D721Med (cell line): ENCODE data around the gene PIK3R1.

ENCODE experiments used
- DNase-seq: peaks from one replicate; pipeline ENCODE4 v3.0.0; 2011; ENCODE audit warnings: low spot score; ENCODE audit not compliant: insufficient read length
- FAIRE-seq: peaks from 2 replicates; lab custom pipeline; 2011; peaks lifted over from hg19 to GRCh38; lab: Jason Lieb, UNC
- TF ChIP-seq, protein P1 (sequence below): IDR thresholded peaks from 2 replicates; pipeline ENCODE4 v1.5.1; 2012; ENCODE audit warnings: mild to moderate bottlenecking, control low read depth; ENCODE audit not compliant: insufficient read depth; ENCODE audit errors: missing control alignments

PIK3R1 gene

DNA sequence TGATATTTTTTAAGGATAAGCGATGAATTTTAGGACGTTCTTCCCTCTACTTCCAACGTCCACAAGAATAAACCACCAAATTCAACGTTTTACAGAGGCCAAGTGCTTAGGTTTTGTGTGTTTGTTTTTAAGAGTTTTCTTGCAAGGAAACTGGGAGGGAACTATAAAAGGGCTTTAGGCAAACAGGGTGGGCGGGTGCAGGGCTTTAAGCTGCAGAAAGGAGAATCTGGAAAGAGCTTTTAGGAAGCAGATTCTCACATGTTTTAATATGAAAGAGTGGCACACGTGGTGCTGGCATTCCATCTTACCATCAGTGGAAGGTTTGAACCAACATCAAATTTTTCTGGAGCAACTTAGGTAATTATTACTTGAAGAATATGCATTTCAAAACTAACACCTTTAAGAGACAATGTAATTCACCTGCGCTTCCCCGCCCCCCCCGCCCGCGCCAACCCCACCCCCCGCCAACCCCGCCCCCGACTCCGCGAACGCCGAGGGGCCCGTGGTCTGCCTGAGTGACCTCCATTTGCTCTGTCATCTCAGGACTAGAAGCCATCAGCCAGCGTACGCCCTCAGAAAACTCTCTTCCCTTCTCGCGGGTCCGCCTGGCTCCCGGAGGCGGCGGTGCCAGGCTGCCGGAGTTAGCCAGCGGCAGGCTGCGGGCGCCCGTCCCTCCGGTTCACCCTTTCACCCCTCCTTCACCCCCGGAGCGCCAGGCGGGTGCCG, 911 bp upstream of the PIK3R1 start:
- TF ChIP-seq, protein P1, sequence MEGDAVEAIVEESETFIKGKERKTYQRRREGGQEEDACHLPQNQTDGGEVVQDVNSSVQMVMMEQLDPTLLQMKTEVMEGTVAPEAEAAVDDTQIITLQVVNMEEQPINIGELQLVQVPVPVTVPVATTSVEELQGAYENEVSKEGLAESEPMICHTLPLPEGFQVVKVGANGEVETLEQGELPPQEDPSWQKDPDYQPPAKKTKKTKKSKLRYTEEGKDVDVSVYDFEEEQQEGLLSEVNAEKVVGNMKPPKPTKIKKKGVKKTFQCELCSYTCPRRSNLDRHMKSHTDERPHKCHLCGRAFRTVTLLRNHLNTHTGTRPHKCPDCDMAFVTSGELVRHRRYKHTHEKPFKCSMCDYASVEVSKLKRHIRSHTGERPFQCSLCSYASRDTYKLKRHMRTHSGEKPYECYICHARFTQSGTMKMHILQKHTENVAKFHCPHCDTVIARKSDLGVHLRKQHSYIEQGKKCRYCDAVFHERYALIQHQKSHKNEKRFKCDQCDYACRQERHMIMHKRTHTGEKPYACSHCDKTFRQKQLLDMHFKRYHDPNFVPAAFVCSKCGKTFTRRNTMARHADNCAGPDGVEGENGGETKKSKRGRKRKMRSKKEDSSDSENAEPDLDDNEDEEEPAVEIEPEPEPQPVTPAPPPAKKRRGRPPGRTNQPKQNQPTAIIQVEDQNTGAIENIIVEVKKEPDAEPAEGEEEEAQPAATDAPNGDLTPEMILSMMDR, result no peak
- no peak for FAIRE-seq
- DNase-seq, result no peak

DNA sequence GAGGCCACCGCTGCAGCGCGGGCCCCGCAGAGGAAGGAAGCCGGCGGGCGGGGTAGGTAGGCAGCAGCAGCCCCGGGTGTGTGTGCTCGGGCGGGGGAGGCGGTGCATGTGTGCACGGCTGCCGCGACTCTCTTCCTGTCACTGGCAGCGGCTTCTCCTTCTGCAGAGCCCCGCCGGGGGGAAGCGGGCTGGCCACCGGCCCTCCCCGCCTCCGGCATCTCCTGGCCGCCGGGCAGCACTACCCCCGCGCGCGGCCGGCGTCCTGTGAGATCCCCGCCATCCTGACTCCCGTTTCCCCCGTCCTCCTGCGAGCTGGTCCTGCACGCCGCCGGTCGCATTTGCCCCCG, 315 bp downstream of the PIK3R1 start:
- no peak for DNase-seq
- FAIRE-seq, result no peak
- TF ChIP-seq, protein P1, result no peak

DNA sequence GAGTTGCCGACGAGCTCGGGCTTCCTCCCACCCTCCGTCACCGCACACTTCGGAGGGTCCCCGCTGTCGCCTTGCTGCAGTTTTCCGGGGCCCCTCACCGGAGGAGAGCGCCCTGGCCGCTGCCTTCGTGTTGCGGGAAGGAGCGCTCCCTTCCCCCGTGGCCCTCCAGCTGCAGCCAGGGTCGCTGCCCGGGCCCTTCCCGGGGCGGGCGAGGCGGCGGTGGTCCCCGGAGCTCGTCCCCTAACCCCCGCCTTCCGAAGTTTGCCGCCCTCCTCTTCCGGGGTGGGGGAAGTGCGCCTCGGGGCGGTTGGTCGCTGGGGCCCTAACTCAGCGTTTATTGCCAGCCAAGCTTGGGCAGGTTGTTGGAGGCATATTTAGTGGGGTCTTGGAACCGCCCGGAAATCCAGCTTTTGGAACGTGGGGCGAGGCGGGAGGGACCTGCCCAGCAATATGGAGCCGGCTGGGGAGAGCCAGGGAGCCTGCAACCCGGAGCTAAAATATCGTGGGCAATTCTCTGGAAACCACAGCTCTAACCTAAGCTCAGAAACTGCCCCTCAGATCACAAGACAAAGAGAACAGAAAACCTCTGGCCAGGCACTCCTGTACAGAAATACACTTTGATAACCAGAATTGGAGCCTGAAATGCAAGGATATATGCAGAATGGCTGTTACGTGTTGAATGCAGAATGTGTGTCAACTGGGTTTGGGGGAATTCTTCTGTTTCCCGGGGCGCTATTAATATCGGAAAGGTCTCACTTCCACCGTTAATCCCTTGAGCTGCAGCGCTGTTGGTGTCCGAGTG, 890 bp downstream of the PIK3R1 start:
- TF ChIP-seq, protein P1, result no peak
- FAIRE-seq, result no peak
- DNase-seq, result no peak

DNA sequence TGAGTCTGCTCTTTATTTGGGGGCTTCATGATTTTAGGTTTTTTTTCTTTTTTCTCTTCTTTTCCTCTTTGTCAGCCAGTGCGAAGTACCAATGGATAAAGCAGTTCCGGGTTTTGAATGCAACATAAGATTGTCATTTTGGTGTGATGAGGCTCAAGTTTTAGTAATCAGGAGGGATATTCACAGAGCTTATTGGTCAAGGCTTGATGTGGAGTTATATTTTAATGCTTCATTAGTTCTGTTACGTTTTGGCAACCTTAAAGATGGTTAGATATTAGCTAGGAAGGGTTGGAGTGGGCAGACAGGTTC, 1.4 kb downstream of the PIK3R1 start:
- no peak for FAIRE-seq

DNA sequence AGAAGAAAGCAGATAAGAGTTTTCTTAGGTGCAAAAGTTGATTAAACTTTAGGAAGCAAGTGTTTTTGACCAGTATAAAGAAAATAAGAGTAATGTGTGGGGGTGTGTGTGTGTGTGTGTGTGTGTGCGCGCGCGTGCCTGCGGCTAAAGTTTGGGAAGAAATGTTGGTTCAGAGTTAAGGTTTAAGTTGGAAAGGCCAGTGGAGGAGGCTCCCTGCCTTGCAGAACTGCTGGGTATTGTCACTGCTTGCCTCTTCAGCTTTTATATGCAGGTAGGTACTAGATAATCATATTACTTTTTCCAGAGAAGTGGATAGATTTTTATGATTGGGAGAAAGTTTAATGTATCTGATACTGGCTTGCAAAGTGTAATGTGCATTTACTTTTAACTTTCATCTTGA, 2.0 kb downstream of the PIK3R1 start:
- FAIRE-seq, result no peak
- DNase-seq, result no peak
- TF ChIP-seq, protein P1, result no peak

More for the DNA sequence above, 1.4 kb downstream of the PIK3R1 start:
- DNase-seq, result no peak
- TF ChIP-seq, protein P1, result no peak

DNA sequence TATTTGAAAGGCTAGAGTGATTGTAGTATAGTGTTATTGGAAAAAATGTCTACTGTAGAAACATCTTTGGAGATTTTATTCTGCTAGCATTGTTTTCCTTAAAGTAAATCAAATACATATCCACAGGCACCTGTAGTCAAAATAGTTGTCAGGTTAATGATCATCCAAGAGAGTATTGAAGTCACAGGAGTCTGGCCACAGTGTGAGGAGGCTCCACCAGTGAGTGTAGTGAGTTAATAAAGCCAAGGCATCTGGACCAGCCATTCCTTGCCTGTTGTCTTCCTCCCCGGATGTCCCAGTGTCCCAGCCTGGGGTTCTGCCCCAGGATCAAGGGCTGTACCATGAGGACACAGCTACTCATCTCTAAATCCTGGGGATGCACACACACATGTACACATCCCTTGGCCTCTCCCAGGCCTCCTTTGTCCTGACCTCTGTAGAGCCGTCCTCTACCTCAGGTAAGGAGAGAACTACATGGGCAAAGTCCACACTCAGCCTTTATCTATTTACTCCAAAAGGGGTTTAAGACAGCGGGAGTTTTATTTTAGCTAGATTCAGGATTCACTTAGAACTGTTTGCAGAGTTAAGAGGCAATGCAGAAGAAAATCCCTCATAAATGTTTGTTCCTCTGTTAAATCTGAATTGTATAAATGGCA, 3.7 kb downstream of the PIK3R1 start:
- TF ChIP-seq, protein P1, result no peak
- no peak for DNase-seq
- no peak for FAIRE-seq

DNA sequence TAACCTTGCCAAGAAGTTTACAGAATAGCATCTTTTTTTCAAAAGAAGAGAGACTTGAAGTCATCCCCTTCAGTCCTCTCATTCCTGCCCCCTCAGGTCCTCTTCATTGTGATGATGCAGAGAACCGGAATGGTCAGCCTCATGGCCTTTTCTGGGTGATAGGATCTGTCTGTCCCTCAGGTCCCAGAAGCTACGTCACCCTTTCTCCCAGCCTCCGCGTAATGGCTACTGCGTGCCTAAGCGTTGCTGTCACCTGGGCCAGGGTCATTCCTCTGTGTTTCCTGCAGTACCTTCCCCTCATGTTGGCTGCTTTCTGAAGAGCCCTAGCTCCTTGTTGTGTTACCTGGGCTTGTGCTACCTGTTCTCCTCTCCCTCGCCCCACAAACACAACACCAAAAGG, 4.7 kb downstream of the PIK3R1 start:
- TF ChIP-seq, protein P1, result no peak
- no peak for DNase-seq
- no peak for FAIRE-seq
